ENCODE measurements around the gene HNRNPA2B1.

DNA sequence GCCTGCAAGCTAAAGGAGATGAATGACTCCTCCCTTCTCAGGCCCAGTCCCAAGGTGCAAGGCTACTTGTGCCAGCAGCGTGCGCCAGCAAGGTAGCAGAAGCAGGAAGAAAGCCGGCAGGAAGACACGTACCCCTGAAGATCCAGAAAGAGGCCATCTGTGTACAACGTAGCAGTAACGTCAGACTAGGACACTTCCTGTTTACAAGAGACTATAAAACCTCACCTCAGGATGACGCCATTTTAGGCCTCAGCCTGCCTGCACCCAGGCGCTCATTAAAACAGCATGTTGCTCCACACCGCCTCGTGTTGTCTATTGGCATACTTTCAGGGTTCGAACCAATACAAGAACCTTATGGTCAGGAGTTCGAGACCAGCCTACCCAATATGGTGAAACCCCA, 49.7 kb upstream of the HNRNPA2B1 start:
- TF ChIP-seq POLR2A (IDR thresholded peaks at IDR 0.05) (no peak), EP300 (IDR thresholded peaks at IDR 0.05) (no peak)
- TF ChIP-seq, protein P1, sequence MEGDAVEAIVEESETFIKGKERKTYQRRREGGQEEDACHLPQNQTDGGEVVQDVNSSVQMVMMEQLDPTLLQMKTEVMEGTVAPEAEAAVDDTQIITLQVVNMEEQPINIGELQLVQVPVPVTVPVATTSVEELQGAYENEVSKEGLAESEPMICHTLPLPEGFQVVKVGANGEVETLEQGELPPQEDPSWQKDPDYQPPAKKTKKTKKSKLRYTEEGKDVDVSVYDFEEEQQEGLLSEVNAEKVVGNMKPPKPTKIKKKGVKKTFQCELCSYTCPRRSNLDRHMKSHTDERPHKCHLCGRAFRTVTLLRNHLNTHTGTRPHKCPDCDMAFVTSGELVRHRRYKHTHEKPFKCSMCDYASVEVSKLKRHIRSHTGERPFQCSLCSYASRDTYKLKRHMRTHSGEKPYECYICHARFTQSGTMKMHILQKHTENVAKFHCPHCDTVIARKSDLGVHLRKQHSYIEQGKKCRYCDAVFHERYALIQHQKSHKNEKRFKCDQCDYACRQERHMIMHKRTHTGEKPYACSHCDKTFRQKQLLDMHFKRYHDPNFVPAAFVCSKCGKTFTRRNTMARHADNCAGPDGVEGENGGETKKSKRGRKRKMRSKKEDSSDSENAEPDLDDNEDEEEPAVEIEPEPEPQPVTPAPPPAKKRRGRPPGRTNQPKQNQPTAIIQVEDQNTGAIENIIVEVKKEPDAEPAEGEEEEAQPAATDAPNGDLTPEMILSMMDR (IDR thresholded peaks at IDR 0.05) = no peak

All from tibial nerve (tissue), 4 donors.